Endothelial cell of umbilical vein (primary cell): ENCODE measurements around the gene PWWP2A. TPM values are rescaled to one million over a fixed set of nuclear protein-coding genes. Genes with fewer than 3 reads are reported as not detected.

Experiments used
- BruUV-seq: library from RNA; stranded (reverse); fragments of 400-500 nt; replicated peaks from 2 replicates; lab custom pipeline; 2021; lab: Mats Ljungman, UMichigan
- CTCF ChIA-PET: fragments of 300-600, 350-600 bp; sonication (Branson Sonifier 250); formaldehyde crosslinking; loops from one replicate; lab custom pipeline; 2021; ENCODE audit warnings: antibody characterized with exemption, inconsistent platforms; lab: Charles Lee
- POLR2A ChIA-PET: fragments of 300-600, 350-600 bp; sonication (Branson Sonifier 250); formaldehyde crosslinking; loops from one replicate; lab custom pipeline; 2021; ENCODE audit warnings: antibody characterized with exemption, inconsistent platforms; lab: Charles Lee
- DNase-seq: peaks from one replicate; pipeline ENCODE4 v3.0.0-alpha.2; 2011; ENCODE audit warnings: low read depth, low spot score
- FAIRE-seq: peaks from 2 replicates; lab custom pipeline; 2011; peaks lifted over from hg19 to GRCh38; lab: Jason Lieb, UNC
- H2AFZ ChIP-seq: 2 replicates; pipeline ENCODE4 v1.6.0; 2012; ENCODE audit warnings: low read depth, low read length, control low read depth, inconsistent platforms
- H3K27ac ChIP-seq: 2 replicates; pipeline ENCODE4 v1.5.1; 2011; ENCODE audit warnings: low read depth, mild to moderate bottlenecking, control low read depth, low read length, moderate library complexity; ENCODE audit not compliant: insufficient read depth
- H3K27me3 ChIP-seq, 2 experiments: 2 replicates each; pipeline versions ENCODE4 v1.6.0 to v1.6.1; 2011; ENCODE audit warnings: low read length in 2 of 2, mixed read lengths in 1 of 2; ENCODE audit not compliant: control insufficient read depth in 2 of 2, insufficient read depth in 2 of 2
- H3K36me3 ChIP-seq, 2 experiments: 2 replicates in 1 of 2; 3 replicates in 1 of 2; pipeline ENCODE4 v1.5.1; 2011; ENCODE audit warnings: low read length in 2 of 2, mild to moderate bottlenecking in 1 of 2, moderate library complexity in 1 of 2; ENCODE audit not compliant: control insufficient read depth in 2 of 2, insufficient read depth in 2 of 2; ENCODE audit errors: extremely low read depth in 1 of 2
- H3K4me1 ChIP-seq: 3 replicates; pipeline ENCODE4 v1.5.1; 2011; ENCODE audit warnings: mild to moderate bottlenecking, low read length; ENCODE audit not compliant: control insufficient read depth, insufficient read depth; ENCODE audit errors: extremely low read depth
- H3K4me2 ChIP-seq: 2 replicates; pipeline ENCODE4 v1.6.1; 2011; ENCODE audit warnings: low read length, control low read depth, mixed read lengths; ENCODE audit not compliant: insufficient read depth
- H3K4me3 ChIP-seq, 3 experiments: fragments of 200-600 bp in 1 of 3; sonication (generic), shearing (Covaris generic) in 1 of 3; replicated peaks in 1 of 3; 2 replicates each; pipeline ENCODE4 v1.5.1; 2011 to 2016; ENCODE audit warnings: control low read depth in 3 of 3, low read length in 3 of 3, mild to moderate bottlenecking in 2 of 3, inconsistent platforms in 1 of 3, low read depth in 1 of 3, moderate library complexity in 1 of 3; ENCODE audit not compliant: insufficient read depth in 1 of 3
- H3K79me2 ChIP-seq: 2 replicates; pipeline ENCODE4 v1.6.0; 2012; ENCODE audit warnings: low read length, inconsistent platforms; ENCODE audit not compliant: control insufficient read depth, insufficient read depth
- H3K9ac ChIP-seq: replicated peaks from 2 replicates; pipeline ENCODE3; 2011; ENCODE audit warnings: low read length, control low read depth; ENCODE audit not compliant: insufficient read depth; ENCODE audit errors: extremely low read depth
- H3K9me1 ChIP-seq: replicated peaks from 3 replicates; pipeline ENCODE4 v1.6.0; 2011; ENCODE audit warnings: mild to moderate bottlenecking, low read length; ENCODE audit not compliant: control insufficient read depth, insufficient read depth; ENCODE audit errors: extremely low read depth
- H3K9me3 ChIP-seq: replicated peaks from 2 replicates; pipeline ENCODE4 v1.5.1; 2012; ENCODE audit warnings: low read length, inconsistent platforms; ENCODE audit not compliant: control insufficient read depth, insufficient read depth
- H4K20me1 ChIP-seq: replicated peaks from 2 replicates; pipeline ENCODE3; 2011; ENCODE audit warnings: mild to moderate bottlenecking, low read length; ENCODE audit not compliant: control insufficient read depth, insufficient read depth; ENCODE audit errors: extremely low read depth
- CTCF ChIP-seq, 2 donors: IDR thresholded peaks; 1 replicate in 1 of 2; 2 replicates in 1 of 2; pipeline ENCODE4 v1.5.1; 2011; ENCODE audit warnings: low read length in 2 of 2, mild to moderate bottlenecking in 2 of 2, moderate library complexity in 2 of 2, control low read depth in 1 of 2, inconsistent platforms in 1 of 2, low read depth in 1 of 2; ENCODE audit not compliant: insufficient read depth in 1 of 2; ENCODE audit errors: extremely low read depth in 1 of 2
- EZH2 ChIP-seq: IDR thresholded peaks from 2 replicates; pipeline ENCODE4 v1.6.1; 2012; ENCODE audit warnings: borderline replicate concordance, low read depth, mild to moderate bottlenecking, moderate library complexity, low read length, inconsistent platforms; ENCODE audit not compliant: severe bottlenecking
- FOS ChIP-seq: IDR thresholded peaks from 2 replicates; pipeline ENCODE4 v1.6.1; 2011; ENCODE audit warnings: mild to moderate bottlenecking, low read length, moderate library complexity, borderline replicate concordance; ENCODE audit not compliant: insufficient read depth
- GATA2 ChIP-seq: IDR thresholded peaks from 2 replicates; pipeline ENCODE4 v1.7.0; 2011; ENCODE audit warnings: low read depth, mild to moderate bottlenecking, moderate library complexity, mixed read lengths, low read length; ENCODE audit not compliant: insufficient read length, insufficient read depth
- JUN ChIP-seq: IDR thresholded peaks from 2 replicates; pipeline ENCODE4 v1.6.1; 2011; ENCODE audit warnings: borderline replicate concordance, low read depth; ENCODE audit not compliant: insufficient read length, insufficient read depth
- MAX ChIP-seq: IDR thresholded peaks from 2 replicates; pipeline ENCODE4 v1.6.1; 2011; ENCODE audit not compliant: insufficient read depth, insufficient read length
- MYC ChIP-seq: IDR thresholded peaks from one replicate; pipeline ENCODE4 v1.6.1; 2011; ENCODE audit warnings: mild to moderate bottlenecking, low read depth, low read length
- POLR2A ChIP-seq: IDR thresholded peaks from 2 replicates; pipeline ENCODE4 v1.6.1; 2012; ENCODE audit warnings: low read depth, mild to moderate bottlenecking, control low read depth, low read length
- POLR2AphosphoS5 ChIP-seq: IDR thresholded peaks from 2 replicates; pipeline ENCODE4 v1.6.1; 2012; ENCODE audit warnings: low read depth, mild to moderate bottlenecking, control low read depth, low read length, moderate library complexity; ENCODE audit not compliant: insufficient read depth
- dilution Hi-C: fragments of 300-500 bp; cut with MboI; formaldehyde crosslinking; loops from one replicate; pipeline ENCODE4 v1.15.0; 2019; ENCODE audit warnings: low sequenced_read_pairs; ENCODE audit not compliant: extremely low pct_ligation_motif_present
- intact Hi-C: fragments of 100-400 bp; cut with micrococcal nuclease; formaldehyde crosslinking; loops from one replicate; pipeline ENCODE4 v1.10.0; 2022
- polyA plus RNA-seq, 4 experiments: library from polyadenylated mRNA; depleted of rRNA in 3 of 4; stranded (reverse) in 3 of 4; unstranded in 1 of 4; fragments of >200 nt; gene quantifications; 2 replicates each; pipeline versions ENCODE4 v1.2.1 to v1.2.3, GENCODE V29; 2011 to 2012; ENCODE audit warnings: missing spikeins in 1 of 4
- total RNA-seq: library from RNA; stranded (reverse); gene quantifications from 2 replicates; pipeline ENCODE4 v1.2.3, GENCODE V29; 2021

Gene PWWP2A
- total and polyA plus RNA-seq, 2 donors (not counting 3 experiments of a cell fraction or from before 2014, with no cell fraction given) = 4.6 to 19.3 TPM

DNA sequence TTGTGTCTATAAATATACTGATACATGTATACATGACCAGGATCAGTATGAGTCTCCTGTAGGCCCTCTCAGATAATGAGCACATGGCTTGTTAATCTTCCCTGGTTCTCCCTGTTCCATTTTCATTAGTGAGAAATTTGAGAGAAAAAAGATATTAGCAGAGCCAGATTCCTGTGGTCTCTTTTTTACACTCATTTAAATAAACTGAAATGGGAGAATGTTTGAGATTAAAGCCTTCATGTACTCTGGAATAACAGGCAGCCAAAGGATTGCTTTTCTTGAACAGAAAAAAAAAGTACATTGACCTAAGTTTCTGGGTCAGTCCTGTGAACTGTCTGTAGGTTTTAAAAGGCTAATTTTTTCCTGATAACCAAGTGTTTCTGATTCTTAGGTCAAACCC is 44.2 kb downstream of the PWWP2A start:
- no peak overlapping the region for H3K27ac ChIP-seq
- ChIA-PET POLR2A (no interaction called here), CTCF (interaction anchor here (1.4 kb wide), 1 partner anchor 15 kb away, joined by 5 read pairs; no protein-coding TSS in a partner anchor)
- dilution Hi-C loops (no loop called here), intact Hi-C loops (no loop called here)
- no peaks in the 10 kb centered on the region for H3K27me3 ChIP-seq
- no peak overlapping the region for H2AFZ ChIP-seq
- H3K4me3 ChIP-seq = no peak overlapping the region
- BruUV-seq = no TSS peak
- peaks cover 25% of the 10 kb centered on the region for H3K4me1 ChIP-seq
- DNase-seq (no peak), FAIRE-seq (no peak)
- H4K20me1 ChIP-seq = no peaks in the 10 kb centered on the region
- no peaks in the 10 kb centered on the region for H3K9me1 ChIP-seq
- TF ChIP-seq FOS = no peak
- TF ChIP-seq MYC = no peak
- TF ChIP-seq POLR2AphosphoS5 = no peak
- no peak for TF ChIP-seq EZH2
- TF ChIP-seq CTCF (IDR thresholded peaks at IDR 0.05; ENCODE audit: extremely low read depth in 1 of 2, insufficient read depth in 1 of 2, low read depth in 1 of 2, low read length in 2 of 2) = no peak
- no peak for TF ChIP-seq JUN
- no peak for TF ChIP-seq POLR2A
- TF ChIP-seq MAX = no peak
- no peak for TF ChIP-seq GATA2
- H3K79me2 ChIP-seq = no peaks in the 10 kb centered on the region
- H3K36me3 ChIP-seq = peaks cover 0 to 2% of the 10 kb centered on the region in 2 experiments
- H3K9me3 ChIP-seq = no peaks in the 10 kb centered on the region
- H3K9ac ChIP-seq = no peak overlapping the region
- no peak overlapping the region for H3K4me2 ChIP-seq
